GM04504 (cell line): ENCODE measurements around the gene ARRDC3.

ENCODE experiments used
- DNase-seq: peaks from one replicate; pipeline ENCODE4 v3.0.0-alpha.2; 2012; ENCODE audit warnings: low read depth

The ARRDC3 gene

GRCh38 chr5:91384671-91385430 lies 1.7 kb upstream of the ARRDC3 start:
- peak; percentile 77 for DNase-seq

GRCh38 chr5:91383956-91384300 lies 811 bp upstream of the ARRDC3 start:
- DNase-seq = no peak

DNA sequence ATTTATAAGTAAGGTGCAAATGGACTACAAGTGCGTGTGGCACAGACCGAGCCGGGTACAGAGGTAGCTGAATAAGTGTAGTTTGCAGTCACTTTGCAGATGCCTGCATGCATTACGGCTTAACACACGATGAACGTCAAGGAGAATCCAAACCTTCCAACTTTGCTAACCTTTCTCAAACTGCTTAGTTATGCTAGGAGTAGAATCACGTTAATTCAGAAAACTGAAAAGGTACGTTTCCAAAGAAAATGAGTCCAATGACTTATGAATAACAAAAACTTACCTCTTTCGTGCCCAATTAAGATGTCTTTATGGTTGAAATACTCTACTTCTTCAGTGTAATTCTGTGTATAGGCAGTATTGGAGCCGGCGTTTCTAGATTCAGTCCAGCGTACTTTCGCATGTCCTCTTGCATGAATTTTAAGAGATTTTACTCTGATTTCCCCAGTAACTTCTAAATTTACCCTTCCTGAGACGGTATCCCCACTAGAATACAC lies 539 bp downstream of the ARRDC3 start:
- no peak for DNase-seq

- DNase-seq = peak; percentile 69
Observed at GRCh38 chr5:91381774-91382359, 1.2 kb downstream of the ARRDC3 start.

DNA sequence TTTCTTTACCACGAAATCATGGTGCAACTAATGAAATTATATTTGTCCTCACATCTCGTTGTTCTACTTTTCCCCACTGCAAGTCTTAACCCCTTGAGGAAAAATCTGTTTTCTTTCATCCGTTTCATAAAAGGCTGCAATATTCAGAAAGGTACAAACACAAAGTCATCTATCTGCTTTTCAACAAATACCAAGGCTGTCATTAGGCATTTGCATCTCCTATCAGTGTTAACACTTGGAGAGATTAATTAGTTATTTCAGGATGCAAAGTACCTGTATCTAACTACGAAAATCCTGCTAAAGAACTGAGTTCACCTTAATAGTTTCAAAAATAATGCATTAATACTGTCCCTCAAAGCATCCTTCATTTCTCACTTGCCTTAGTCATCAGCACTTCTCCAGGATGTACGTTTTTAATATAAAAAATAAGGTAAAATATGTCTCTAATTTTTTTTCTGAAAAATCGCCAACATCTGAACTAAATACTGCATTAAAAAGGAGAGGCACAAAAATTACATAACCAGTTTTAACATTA lies 1.8 kb downstream of the ARRDC3 start:
- no peak for DNase-seq

GRCh38 chr5:91380491-91381238 lies 2.5 kb downstream of the ARRDC3 start:
- DNase-seq = peak; percentile 92

GRCh38 chr5:91379914-91380490 lies 3.1 kb downstream of the ARRDC3 start:
- DNase-seq = peak; percentile 83

DNA sequence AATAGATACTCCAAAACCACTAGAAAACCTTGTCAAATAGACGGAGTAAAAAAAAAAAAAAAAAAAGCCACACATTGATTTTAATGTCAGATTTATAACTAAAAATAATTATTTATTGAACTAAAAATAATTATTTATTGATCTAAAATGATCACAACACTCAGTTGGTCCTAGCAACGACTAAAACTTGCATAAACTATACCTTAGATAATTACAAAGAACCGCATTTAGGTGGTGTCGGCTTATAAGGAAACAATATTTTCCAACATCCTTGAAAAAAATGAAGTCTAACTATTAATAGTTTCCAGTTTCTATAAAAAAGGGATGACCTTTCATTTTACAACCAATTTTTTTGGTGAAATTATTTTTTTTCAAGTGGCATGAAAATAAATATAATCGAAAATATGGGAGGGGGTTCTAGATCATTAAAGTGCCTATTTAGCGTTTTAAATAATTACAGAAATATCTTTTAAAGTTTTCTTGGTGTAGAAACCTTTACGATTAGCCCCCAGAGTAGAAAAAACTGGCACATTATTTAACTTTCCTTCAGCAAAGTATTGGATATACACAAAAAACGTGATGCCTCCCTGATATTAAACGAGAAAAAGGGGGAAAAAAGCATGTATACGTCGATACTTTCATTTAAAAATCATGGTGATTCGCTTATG lies 3.7 kb downstream of the ARRDC3 start:
- no peak for DNase-seq

DNA sequence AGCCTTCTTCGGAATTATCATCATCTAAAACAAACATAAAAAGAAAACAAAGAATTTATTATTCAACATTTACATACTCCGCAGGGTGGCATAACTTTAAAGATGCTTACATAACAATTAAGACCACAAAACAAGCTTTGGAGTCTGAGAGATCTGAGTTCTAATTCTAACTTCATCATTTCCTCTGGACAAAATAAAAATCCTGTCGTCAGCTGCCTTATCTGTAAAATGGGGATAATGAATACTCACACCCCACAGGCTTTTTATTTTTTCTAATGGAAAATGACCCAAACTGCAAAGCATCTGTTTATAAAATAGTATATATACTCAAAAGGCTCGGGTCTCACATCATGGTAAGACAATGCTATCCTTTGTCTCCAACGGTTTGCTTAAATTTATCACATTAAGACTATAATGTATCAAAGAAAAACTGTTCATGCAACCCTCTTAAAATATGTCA lies 4.3 kb downstream of the ARRDC3 start:
- no peak for DNase-seq

DNA sequence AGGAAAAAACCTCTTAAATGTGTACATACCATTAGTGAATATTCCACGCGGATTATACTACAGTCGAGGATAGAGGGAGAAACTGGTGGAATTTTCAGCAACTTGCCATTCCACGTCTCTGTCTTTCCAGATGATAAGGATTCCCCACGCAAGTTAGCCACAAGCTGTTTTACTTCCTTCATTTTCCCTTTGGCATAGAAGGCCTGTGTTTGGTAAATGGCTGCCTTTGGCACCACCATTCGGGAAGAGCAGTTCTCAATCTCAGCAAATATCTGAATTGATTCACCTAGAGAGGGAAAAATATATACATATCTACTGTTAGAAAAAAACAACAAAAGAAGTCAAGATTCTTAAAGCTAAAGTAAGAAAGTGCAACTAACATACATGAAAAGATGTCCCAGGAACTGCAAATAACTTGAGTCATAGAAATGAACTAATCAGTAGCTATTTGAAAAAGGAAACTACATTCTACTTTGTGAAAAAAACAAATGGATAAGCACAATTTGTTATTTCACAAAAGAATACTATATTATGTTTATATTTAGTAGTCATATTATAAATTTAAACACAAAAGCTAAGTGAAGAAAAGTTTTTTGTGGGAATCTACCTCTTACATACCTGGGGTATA lies 8.1 kb downstream of the ARRDC3 start:
- no peak for DNase-seq

DNA sequence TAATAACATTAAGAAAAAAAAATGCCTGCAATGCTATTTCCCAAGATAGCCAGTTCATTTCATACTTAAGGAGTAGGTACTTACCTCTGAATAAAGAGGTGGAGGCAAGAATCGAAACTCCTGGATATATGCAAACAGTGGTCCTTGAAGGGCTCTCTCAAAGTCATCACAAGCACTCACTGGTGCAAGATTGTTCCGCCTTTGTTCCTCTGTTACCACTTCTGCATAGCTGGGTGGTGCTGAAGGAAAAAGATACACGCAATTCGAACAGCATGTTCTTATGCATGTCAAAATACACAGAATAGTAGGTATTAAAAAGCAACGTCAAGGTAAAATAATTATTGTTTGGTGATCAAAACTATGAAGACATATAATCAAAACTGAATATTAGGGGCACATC lies 9.5 kb downstream of the ARRDC3 start:
- DNase-seq = no peak

GRCh38 chr5:91373006-91373405 lies 10.1 kb downstream of the ARRDC3 start:
- DNase-seq = no peak

DNA sequence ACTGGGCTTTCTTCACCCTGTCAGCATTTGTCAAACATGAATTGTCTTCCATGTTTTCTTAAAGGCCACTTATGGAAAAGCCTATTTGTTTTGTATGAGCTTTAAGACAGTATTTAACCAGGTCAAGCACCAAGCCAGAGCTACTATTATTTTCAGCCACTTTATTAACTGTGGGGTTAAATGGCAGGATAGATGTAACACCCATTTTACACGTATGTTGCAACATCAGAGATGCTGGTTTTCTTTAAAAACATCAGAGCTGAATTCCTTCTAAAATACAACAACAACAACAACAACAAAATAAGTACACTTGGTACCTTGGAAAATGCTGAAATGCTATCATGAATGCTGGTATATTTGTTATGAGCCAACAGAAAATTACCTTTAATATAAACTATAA lies 13.6 kb downstream of the ARRDC3 start:
- DNase-seq = no peak

- DNase-seq = no peak
Observed at GRCh38 chr5:91367908-91368648, 15.0 kb downstream of the ARRDC3 start.

DNA sequence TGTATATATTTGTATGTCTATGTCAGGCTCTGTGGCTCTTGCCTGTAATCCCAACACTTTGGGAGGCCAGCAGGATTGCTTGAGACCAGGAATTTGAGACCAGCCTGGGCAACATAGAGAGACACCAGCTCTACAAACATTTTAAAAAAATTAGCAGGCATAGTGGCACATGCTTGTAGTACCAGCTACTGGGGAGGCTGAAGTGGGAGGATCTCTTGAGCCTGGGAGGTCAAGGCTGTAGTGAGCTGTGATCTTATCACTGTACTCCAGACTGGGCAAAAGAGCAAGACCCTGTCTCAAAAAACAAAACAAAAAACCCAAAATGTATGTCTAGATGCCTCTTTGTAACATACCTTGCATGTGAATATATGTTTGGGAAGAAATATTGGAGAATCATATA lies 15.8 kb downstream of the ARRDC3 start:
- DNase-seq = no peak

GRCh38 chr5:91366551-91366950 lies 16.6 kb downstream of the ARRDC3 start:
- no peak for DNase-seq

- DNase-seq = no peak
Observed at GRCh38 chr5:91365498-91365897, 17.6 kb downstream of the ARRDC3 start.

- no peak for DNase-seq
Observed at GRCh38 chr5:91362935-91363334, 20.2 kb downstream of the ARRDC3 start.

- DNase-seq = no peak
Observed at GRCh38 chr5:91361790-91362189, 21.3 kb downstream of the ARRDC3 start.

GRCh38 chr5:91361055-91361701 lies 21.9 kb downstream of the ARRDC3 start:
- DNase-seq = no peak
